Measurements from ENCODE around the gene GDF2. TPM values are rescaled to one million over a fixed set of nuclear protein-coding genes. Genes with fewer than 3 reads are reported as not detected.

The GDF2 gene
- polyA plus RNA-seq, 4 donors, result not detected

GRCh38 chr10:47303866-47304265 is 18.4 kb upstream of the GDF2 start:
- WGBS, 3 donors, result 70 to 85% (median 79%) methylated on average over 6 of the region's 6 CpGs
- no peaks in the 10 kb centered on the region for H3K36me3 ChIP-seq (ENCODE audit: control insufficient read depth in 3 of 3, insufficient read depth in 2 of 3, low read depth in 1 of 3, low read length in 3 of 3)
- H3K27ac ChIP-seq (ENCODE audit: low read depth in 1 of 3, low read length in 2 of 3), result no peak overlapping the region
- peaks cover 0 to 34% (median 7%) of the 10 kb centered on the region in 3 donors for H3K27me3 ChIP-seq (ENCODE audit: control insufficient read depth in 3 of 3, insufficient read depth in 3 of 3, low read length in 3 of 3)
- no peak overlapping the region for H3K4me3 ChIP-seq (ENCODE audit: low read depth in 1 of 3, low read length in 3 of 3)
- H3K9me3 ChIP-seq (ENCODE audit: control insufficient read depth in 2 of 2, insufficient read depth in 1 of 2, low read depth in 1 of 2, low read length in 1 of 2), result no peaks in the 10 kb centered on the region
- FAIRE-seq (no peak), DNase-seq (no peak)
- peaks cover 0 to 3% (median 0%) of the 10 kb centered on the region in 3 donors for H3K4me1 ChIP-seq (ENCODE audit: control insufficient read depth in 3 of 3, insufficient read depth in 2 of 3, low read depth in 1 of 3, low read length in 2 of 3)

- DNase-seq, result no peak
- FAIRE-seq, result no peak
- no peak overlapping the region for H3K27ac ChIP-seq (ENCODE audit: low read depth in 1 of 3, low read length in 2 of 3)
- WGBS, 3 donors, result 32 to 42% (median 32%) methylated on average over 2 of the region's 2 CpGs
- H3K4me1 ChIP-seq (ENCODE audit: control insufficient read depth in 3 of 3, insufficient read depth in 2 of 3, low read depth in 1 of 3, low read length in 2 of 3), result peaks cover 0 to under 1% (median 0%) of the 10 kb centered on the region in 3 donors
- peaks cover 0 to 31% (median 3%) of the 10 kb centered on the region in 3 donors for H3K27me3 ChIP-seq (ENCODE audit: control insufficient read depth in 3 of 3, insufficient read depth in 3 of 3, low read length in 3 of 3)
- no peaks in the 10 kb centered on the region for H3K9me3 ChIP-seq (ENCODE audit: control insufficient read depth in 2 of 2, insufficient read depth in 1 of 2, low read depth in 1 of 2, low read length in 1 of 2)
- H3K4me3 ChIP-seq (ENCODE audit: low read depth in 1 of 3, low read length in 3 of 3), result no peak overlapping the region
- H3K36me3 ChIP-seq (ENCODE audit: control insufficient read depth in 3 of 3, insufficient read depth in 2 of 3, low read depth in 1 of 3, low read length in 3 of 3), result no peaks in the 10 kb centered on the region
Observed at GRCh38 chr10:47305566-47305965, 16.7 kb upstream of the GDF2 start.

- Histone ChIP-seq H3K36me3 (ENCODE audit: control insufficient read depth in 3 of 3, insufficient read depth in 2 of 3, low read depth in 1 of 3, low read length in 3 of 3) (no peaks in the 10 kb centered on the region), H3K4me3 (ENCODE audit: low read depth in 1 of 3, low read length in 3 of 3) (no peak overlapping the region), H3K4me1 (ENCODE audit: control insufficient read depth in 3 of 3, insufficient read depth in 2 of 3, low read depth in 1 of 3, low read length in 2 of 3) (no peaks in the 10 kb centered on the region), H3K27ac (ENCODE audit: low read depth in 1 of 3, low read length in 2 of 3) (no peak overlapping the region), H3K27me3 (ENCODE audit: control insufficient read depth in 3 of 3, insufficient read depth in 3 of 3, low read length in 3 of 3) (peaks cover 0 to 21% (median 0%) of the 10 kb centered on the region in 3 donors), H3K9me3 (ENCODE audit: control insufficient read depth in 2 of 2, insufficient read depth in 1 of 2, low read depth in 1 of 2, low read length in 1 of 2) (no peaks in the 10 kb centered on the region)
- 61 to 70% (median 70%) methylated on average over 10 of the region's 10 CpGs for WGBS, 3 donors
- no peak for FAIRE-seq
- DNase-seq, result no peak
Observed at GRCh38 chr10:47306387-47307210, 15.7 kb upstream of the GDF2 start.

DNA sequence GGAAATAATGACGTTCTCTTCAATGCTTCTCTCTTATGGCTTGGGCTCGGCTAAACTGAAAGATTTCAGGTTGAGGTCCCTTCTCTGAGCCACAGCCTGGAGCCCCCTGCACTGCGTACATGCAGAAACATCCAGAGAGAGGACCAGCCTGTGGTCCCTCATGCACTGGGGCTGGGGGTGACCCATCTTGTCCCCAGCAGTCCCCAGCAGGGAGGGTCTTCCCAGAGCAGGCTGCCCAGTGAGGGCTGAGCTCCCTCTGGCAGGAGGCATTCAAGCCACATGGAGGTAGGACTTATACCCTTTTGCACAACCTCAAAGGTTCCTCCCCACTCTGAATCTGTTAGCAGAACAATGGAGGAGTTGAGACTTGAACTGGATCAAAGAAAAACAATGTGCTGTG is 14.9 kb upstream of the GDF2 start:
- no peak for FAIRE-seq
- H3K27me3 ChIP-seq (ENCODE audit: control insufficient read depth in 3 of 3, insufficient read depth in 3 of 3, low read length in 3 of 3), result peaks cover 0 to 15% (median 0%) of the 10 kb centered on the region in 3 donors
- no peak for DNase-seq
- H3K9me3 ChIP-seq (ENCODE audit: control insufficient read depth in 2 of 2, insufficient read depth in 1 of 2, low read depth in 1 of 2, low read length in 1 of 2), result no peaks in the 10 kb centered on the region
- no peaks in the 10 kb centered on the region for H3K4me1 ChIP-seq (ENCODE audit: control insufficient read depth in 3 of 3, insufficient read depth in 2 of 3, low read depth in 1 of 3, low read length in 2 of 3)
- no peak overlapping the region for H3K27ac ChIP-seq (ENCODE audit: low read depth in 1 of 3, low read length in 2 of 3)
- H3K36me3 ChIP-seq (ENCODE audit: control insufficient read depth in 3 of 3, insufficient read depth in 2 of 3, low read depth in 1 of 3, low read length in 3 of 3), result no peaks in the 10 kb centered on the region
- 84 to 87% (median 86%) methylated on average over 3 of the region's 3 CpGs for WGBS, 3 donors
- H3K4me3 ChIP-seq (ENCODE audit: low read depth in 1 of 3, low read length in 3 of 3), result no peak overlapping the region

DNA sequence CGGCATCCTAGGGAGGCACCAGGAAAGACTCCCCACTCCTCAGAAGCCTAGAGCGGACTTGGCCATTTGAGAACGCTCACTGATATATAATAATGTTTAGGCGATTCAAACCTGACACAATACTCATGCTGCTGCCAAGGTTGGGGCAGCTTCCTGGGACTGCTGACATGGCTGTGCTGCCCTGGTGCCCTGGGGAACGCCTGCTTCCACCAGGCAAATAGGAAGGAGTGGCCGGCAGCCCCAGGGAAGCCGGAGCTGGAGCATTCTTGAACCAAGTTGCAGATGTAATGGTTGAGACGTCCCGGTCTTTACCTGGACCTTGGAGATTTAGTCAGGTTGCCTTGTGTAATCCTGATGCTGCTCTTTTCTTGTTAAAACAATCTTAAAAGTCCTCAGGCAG is 13.5 kb upstream of the GDF2 start:
- Histone ChIP-seq H3K27me3 (ENCODE audit: control insufficient read depth in 3 of 3, insufficient read depth in 3 of 3, low read length in 3 of 3) (peaks cover 0 to 14% (median 0%) of the 10 kb centered on the region in 3 donors), H3K27ac (ENCODE audit: low read depth in 1 of 3, low read length in 2 of 3) (no peak overlapping the region), H3K9me3 (ENCODE audit: control insufficient read depth in 2 of 2, insufficient read depth in 1 of 2, low read depth in 1 of 2, low read length in 1 of 2) (no peaks in the 10 kb centered on the region), H3K36me3 (ENCODE audit: control insufficient read depth in 3 of 3, insufficient read depth in 2 of 3, low read depth in 1 of 3, low read length in 3 of 3) (no peaks in the 10 kb centered on the region), H3K4me1 (ENCODE audit: control insufficient read depth in 3 of 3, insufficient read depth in 2 of 3, low read depth in 1 of 3, low read length in 2 of 3) (no peaks in the 10 kb centered on the region), H3K4me3 (ENCODE audit: low read depth in 1 of 3, low read length in 3 of 3) (no peak overlapping the region)
- FAIRE-seq (no peak), DNase-seq (no peak)
- WGBS, 3 donors, result 51 to 70% (median 64%) methylated on average over 9 of the region's 9 CpGs

DNA sequence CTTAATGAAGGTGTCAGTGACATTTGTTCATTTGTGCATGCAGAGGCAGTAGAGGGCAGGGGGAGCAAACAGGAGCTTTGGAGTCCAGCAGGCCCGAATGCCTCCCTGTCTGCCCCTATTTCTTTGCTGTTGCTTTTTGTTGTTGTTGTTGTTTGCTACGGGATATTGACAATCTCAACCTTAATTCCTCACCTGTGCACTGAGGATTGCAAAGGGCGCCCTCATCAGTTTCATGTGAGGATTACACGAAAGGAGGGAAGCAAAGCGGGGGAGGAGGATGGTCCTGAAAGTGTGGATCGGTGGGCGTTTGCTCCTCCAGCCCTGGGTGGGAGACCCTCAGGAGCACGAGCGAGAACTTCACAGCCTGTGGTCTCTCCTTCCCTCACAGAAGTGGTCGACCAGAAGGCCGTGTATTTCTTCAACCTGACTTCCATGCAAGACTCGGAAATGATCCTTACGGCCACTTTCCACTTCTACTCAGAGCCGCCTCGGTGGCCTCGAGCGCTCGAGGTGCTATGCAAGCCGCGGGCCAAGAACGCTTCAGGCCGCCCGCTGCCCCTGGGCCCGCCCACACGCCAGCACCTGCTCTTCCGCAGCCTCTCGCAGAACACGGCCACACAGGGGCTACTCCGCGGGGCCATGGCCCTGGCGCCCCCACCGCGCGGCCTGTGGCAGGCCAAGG is 12.7 kb upstream of the GDF2 start:
- H3K27ac ChIP-seq (ENCODE audit: low read depth in 1 of 3, low read length in 2 of 3), result no peak overlapping the region
- H3K4me3 ChIP-seq (ENCODE audit: low read depth in 1 of 3, low read length in 3 of 3), result no peak overlapping the region
- FAIRE-seq, result no peak
- DNase-seq, result no peak
- no peaks in the 10 kb centered on the region for H3K36me3 ChIP-seq (ENCODE audit: control insufficient read depth in 3 of 3, insufficient read depth in 2 of 3, low read depth in 1 of 3, low read length in 3 of 3)
- no peaks in the 10 kb centered on the region for H3K4me1 ChIP-seq (ENCODE audit: control insufficient read depth in 3 of 3, insufficient read depth in 2 of 3, low read depth in 1 of 3, low read length in 2 of 3)
- 86 to 90% (median 86%) methylated on average over 32 to 34 of the region's 34 CpGs for WGBS, 3 donors
- no peaks in the 10 kb centered on the region for H3K9me3 ChIP-seq (ENCODE audit: control insufficient read depth in 2 of 2, insufficient read depth in 1 of 2, low read depth in 1 of 2, low read length in 1 of 2)
- H3K27me3 ChIP-seq (ENCODE audit: control insufficient read depth in 3 of 3, insufficient read depth in 3 of 3, low read length in 3 of 3), result peaks cover 0 to 14% (median 0%) of the 10 kb centered on the region in 3 donors

GRCh38 chr10:47310090-47310505 is 12.2 kb upstream of the GDF2 start:
- 94 to 96% (median 96%) methylated on average over 27 to 37 of the region's 37 CpGs for WGBS, 3 donors
- DNase-seq (no peak), FAIRE-seq (no peak)
- no peaks in the 10 kb centered on the region for H3K4me1 ChIP-seq (ENCODE audit: control insufficient read depth in 3 of 3, insufficient read depth in 2 of 3, low read depth in 1 of 3, low read length in 2 of 3)
- no peaks in the 10 kb centered on the region for H3K9me3 ChIP-seq (ENCODE audit: control insufficient read depth in 2 of 2, insufficient read depth in 1 of 2, low read depth in 1 of 2, low read length in 1 of 2)
- H3K27ac ChIP-seq (ENCODE audit: low read depth in 1 of 3, low read length in 2 of 3), result no peak overlapping the region
- H3K4me3 ChIP-seq (ENCODE audit: low read depth in 1 of 3, low read length in 3 of 3), result no peak overlapping the region
- H3K27me3 ChIP-seq (ENCODE audit: control insufficient read depth in 3 of 3, insufficient read depth in 3 of 3, low read length in 3 of 3), result peaks cover 0 to 14% (median 0%) of the 10 kb centered on the region in 3 donors
- H3K36me3 ChIP-seq (ENCODE audit: control insufficient read depth in 3 of 3, insufficient read depth in 2 of 3, low read depth in 1 of 3, low read length in 3 of 3), result no peaks in the 10 kb centered on the region

- FAIRE-seq (no peak), DNase-seq (peak in 1 of 2 donors; percentile 81)
- no peaks in the 10 kb centered on the region for H3K36me3 ChIP-seq (ENCODE audit: control insufficient read depth in 3 of 3, insufficient read depth in 2 of 3, low read depth in 1 of 3, low read length in 3 of 3)
- H3K27ac ChIP-seq (ENCODE audit: low read depth in 1 of 3, low read length in 2 of 3), result no peak overlapping the region
- H3K4me1 ChIP-seq (ENCODE audit: control insufficient read depth in 3 of 3, insufficient read depth in 2 of 3, low read depth in 1 of 3, low read length in 2 of 3), result no peaks in the 10 kb centered on the region
- H3K4me3 ChIP-seq (ENCODE audit: low read depth in 1 of 3, low read length in 3 of 3), result no peak overlapping the region
- peaks cover 0 to 14% (median 0%) of the 10 kb centered on the region in 3 donors for H3K27me3 ChIP-seq (ENCODE audit: control insufficient read depth in 3 of 3, insufficient read depth in 3 of 3, low read length in 3 of 3)
- no peaks in the 10 kb centered on the region for H3K9me3 ChIP-seq (ENCODE audit: control insufficient read depth in 2 of 2, insufficient read depth in 1 of 2, low read depth in 1 of 2, low read length in 1 of 2)
- WGBS, 3 donors, result 5 to 29% (median 13%) methylated on average over 10 of the region's 10 CpGs
Observed at GRCh38 chr10:47311193-47311931, 10.9 kb upstream of the GDF2 start.

Measured in small intestine (tissue), 7 donors.